Right renal pelvis (tissue), 4 donors: ENCODE measurements around the gene PRRT1B. TPM values are rescaled to one million over a fixed set of nuclear protein-coding genes. Genes with fewer than 3 reads are reported as not detected.

Experiments
- DNase-seq, 4 donors: peaks; one replicate each; pipeline ENCODE4 v3.0.0-alpha.2; 2013; ENCODE audit warnings: low read depth in 4 of 4, low spot score in 3 of 4, missing footprints in 1 of 4
- polyA plus RNA-seq, 4 donors: library from polyadenylated mRNA; unstranded; fragments of 120-200 nt; gene quantifications; one replicate each; pipeline ENCODE4 v1.2.1, GENCODE V29; 2013; ENCODE audit not compliant: insufficient read length in 4 of 4

The PRRT1B gene
- polyA plus RNA-seq, 4 donors: 0.71 to 1.4 (median 0.91) TPM

DNA sequence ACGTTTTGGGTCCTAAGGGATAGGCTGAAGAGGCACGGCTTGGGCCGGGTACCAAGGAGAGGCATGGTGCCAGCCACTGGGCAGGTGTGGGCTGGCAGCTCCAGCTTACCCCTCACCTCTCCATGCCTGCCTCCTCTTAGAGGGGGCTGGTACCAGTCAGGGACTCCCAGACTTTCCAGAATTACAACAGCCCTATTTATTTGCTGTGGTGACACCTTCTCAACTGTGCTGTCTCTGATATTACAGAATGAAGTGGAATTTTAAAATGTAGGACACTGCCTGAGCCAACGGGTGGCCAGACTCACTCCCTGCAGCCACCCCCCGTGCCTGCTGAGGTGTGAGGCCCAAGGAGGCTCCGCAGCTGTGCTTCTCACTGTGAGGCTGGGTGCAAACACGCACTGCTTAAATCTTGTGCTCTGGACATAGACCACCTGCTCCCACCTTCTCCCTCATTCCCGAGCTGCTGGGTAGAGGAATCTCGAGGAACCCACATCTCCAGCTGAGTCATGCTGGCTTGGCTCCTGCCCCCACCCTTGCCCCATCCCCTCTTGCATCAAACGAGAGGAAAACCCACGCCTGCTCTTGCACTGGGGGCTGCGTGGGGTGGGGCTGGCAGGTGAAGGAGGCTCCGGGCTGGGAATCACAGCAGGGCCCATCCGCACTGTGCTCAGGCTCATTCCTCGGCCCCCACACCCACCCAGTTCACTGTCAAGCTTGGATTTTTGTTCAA is 47.9 kb downstream of the PRRT1B start:
- DNase-seq: no peak

DNA sequence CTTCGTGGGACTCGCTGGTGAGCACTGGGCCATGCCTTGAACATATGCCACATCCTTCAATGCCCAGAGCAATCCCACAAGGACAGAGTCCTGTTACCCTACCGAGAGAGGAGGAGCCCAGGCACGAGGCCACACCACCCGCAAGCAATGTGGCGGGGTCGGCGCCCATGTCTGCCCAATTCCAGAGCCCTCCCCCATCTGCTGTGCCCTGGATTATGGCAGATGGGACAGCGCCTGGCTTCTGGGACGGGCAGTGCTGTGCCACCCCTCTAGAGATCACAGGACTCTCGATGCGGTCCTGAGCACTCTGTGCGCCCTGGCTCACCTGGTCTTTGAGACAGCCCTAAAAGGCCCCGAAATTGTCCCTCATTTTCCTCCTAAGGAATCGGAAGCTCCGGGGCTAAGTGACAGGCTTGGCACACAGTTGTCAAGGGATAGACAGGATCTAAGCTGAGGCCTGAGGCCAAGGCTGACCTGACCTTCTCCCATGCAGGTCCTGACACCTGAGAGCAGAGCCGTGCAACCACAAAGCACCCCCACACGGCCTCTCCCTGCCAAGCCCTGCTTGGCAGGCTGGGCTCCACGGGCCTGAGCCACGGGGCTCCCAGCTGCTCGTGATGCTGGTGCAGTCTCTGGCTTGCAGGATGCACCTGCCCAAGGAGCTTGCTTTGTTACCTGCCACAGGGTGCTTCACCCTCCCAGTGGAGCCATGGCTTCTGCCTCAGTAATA is 48.8 kb downstream of the PRRT1B start:
- DNase-seq: no peak

DNA sequence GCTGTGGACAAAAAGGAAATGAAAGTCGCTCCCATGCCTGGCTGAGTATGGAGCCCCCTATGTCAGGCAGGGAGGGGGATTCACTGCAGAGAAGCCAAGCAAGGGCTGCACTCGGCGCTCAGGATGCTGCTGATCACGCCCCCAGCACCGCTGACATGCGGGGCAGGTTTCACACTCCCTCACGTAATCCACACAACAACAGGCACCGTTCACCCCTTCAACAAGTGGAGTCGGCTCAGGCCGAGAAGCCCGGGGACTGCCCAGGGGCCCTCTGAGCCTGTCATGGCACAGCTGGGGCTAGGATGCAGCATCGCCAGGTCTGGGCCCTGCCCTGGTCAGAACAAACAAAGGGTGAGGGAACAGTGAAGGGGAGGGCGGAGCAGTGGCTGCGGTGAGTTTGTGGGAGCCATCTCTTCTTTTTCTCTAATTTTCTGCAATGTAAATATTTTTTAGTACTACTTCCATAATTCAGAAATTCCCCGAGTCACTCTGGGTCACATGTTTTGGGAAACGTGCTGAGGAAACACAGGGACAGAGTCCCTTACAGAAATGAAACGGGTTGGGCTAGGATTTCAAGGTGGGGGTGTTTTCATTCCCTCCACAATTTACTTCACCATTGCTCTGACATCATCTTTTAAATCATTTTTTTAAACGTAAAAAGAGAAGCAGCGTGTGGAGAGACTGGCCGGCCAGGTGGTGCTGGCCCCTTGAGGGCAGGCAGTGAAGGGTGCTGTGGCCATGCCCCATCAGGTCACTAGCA is 49.8 kb downstream of the PRRT1B start:
- no peak for DNase-seq

- DNase-seq: no peak
Observed at GRCh38 chr9:131595696-131596429, 50.5 kb downstream of the PRRT1B start.

DNA sequence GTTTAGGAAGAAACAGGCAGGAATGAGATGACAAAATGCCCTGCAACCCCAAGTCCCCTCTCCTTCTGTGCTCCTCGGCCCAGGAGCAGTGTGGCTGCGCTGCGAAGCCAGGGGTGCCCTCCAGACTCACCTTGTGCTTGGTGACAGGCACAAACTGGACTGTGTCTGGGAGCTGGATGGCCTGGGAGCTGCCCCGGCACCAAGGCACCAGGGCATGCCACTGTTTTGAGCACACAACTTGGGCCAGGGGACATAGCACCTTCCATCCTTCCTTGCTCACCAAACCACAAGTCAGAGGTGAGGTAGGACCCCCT is 51.1 kb downstream of the PRRT1B start:
- no peak for DNase-seq

DNA sequence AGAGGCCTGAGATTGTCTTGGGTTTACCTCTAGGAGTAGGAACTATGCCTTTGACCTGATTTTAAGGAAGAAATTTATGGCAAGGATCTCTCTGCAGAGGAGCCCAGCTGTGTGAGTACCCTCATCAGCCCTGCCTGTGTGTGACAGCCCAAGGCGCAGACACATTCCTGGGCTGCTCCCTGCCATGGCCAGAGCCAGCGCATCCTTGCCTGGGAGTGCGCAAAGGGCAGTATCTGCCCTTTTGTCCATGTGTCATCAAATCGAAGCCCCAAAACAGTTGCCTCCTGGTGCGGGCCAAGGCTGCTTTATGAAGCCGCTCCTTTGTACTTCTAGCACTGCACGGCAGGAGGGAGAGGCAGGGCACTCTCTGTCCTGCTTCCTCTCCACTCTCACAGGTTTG is 51.9 kb downstream of the PRRT1B start:
- no peak for DNase-seq

DNA sequence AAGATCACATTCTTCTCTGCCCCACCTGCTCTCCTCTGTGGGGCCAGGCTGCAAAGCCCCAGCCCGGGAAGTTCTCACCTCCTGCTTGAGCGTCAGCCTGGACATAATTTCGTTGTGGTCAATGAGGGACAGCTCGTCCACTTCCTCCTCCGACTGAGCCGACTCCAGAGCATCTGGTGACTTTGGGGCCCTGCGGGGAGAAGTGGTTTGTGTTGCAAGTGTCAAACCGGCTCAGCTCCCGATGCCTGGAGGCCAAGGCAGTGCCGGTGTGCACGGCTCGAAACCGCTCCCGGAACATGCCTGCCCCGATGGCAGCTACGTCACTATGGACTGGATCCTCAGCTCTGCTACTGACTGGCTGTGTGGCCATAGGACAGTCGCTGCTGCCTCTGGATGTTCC is 52.8 kb downstream of the PRRT1B start:
- no peak for DNase-seq

- DNase-seq: no peak
Observed at GRCh38 chr9:131601683-131602181, 56.4 kb downstream of the PRRT1B start.

- DNase-seq: no peak
Observed at GRCh38 chr9:131603199-131603598, 57.9 kb downstream of the PRRT1B start.

DNA sequence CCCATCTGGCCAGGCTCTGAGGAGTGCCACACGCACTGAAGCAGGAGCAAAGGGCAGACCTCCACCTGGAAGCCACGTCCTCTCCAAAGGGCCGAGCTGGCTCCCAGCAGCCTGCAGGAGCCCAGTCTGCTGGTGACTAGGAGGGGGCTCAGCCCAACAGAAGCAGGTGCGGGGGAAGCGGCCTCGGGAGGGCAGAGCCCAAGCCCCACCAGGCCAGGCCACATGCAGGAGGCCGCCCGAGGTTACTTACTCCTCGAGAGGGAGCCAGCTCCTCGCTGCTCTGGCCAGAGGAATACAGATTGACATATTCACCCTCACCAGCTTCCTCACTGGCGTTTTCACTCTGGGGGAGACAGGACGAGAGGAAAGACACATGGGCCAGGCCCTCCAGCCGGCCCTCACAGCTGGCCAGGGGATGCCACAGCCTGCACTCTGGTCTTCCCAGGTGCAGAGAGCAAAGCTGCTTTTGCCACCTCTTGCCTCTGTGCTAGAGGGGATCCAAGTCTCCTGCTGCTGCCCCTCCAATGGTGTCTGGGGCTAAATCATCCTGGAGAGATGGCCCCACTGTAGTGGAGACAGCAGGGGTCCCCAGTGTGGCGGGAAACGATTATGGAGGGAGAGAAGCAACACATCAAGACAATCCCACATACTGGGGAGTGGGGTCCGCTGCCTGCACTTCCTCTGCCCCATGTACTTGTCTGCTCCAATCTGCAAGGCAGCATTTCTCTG is 58.6 kb downstream of the PRRT1B start:
- no peak for DNase-seq

GRCh38 chr9:131605770-131606590 is 60.7 kb downstream of the PRRT1B start:
- no peak for DNase-seq

- DNase-seq: no peak
Observed at GRCh38 chr9:131606896-131607567, 61.7 kb downstream of the PRRT1B start.

DNA sequence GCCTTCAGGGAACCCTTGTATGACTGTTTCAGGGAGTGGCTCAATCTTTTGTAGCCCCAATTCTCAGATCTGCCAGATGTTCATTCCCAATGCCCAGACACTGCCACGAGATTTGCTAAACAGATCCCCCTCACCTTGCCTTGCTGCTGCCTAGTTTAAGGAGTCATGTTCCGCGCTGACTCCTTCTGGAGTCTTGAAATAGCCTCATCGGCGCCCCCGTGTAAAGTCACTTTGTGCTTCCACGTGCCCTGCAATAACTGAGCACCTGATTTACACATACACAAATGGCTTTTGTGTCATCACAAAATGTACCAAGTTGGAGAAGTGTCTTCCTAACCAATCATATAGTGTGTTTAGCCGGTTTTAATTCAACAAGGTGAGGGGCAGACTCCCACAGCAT is 62.3 kb downstream of the PRRT1B start:
- no peak for DNase-seq

- peak; percentile 31 to 67 (median 46) for DNase-seq
Observed at GRCh38 chr9:131608493-131609037, 63.2 kb downstream of the PRRT1B start.
